Left renal cortex interstitium (tissue), 4 donors: Measurements from ENCODE around the gene PCSK5. TPM values are rescaled to one million over a fixed set of nuclear protein-coding genes. Genes with fewer than 3 reads are reported as not detected.

Experiments
- DNase-seq, 4 donors: peaks; one replicate each; pipeline ENCODE4 v3.0.0-alpha.2; 2013; ENCODE audit warnings: low read depth in 4 of 4, low spot score in 2 of 4, missing footprints in 1 of 4
- polyA plus RNA-seq, 4 donors: library from polyadenylated mRNA; unstranded; fragments of 120-200 nt; gene quantifications; one replicate each; pipeline ENCODE4 v1.2.1, GENCODE V29; 2013; ENCODE audit not compliant: insufficient read length in 4 of 4

PCSK5 gene
- polyA plus RNA-seq, 4 donors = 11.8 to 21.1 (median 14.7) TPM

- DNase-seq = no peak
These were observed 221.7 kb downstream of the PCSK5 start for GRCh38 chr9:76112151-76112550.

- DNase-seq = no peak
These were observed 223.7 kb downstream of the PCSK5 start for GRCh38 chr9:76114144-76114543.

- no peak for DNase-seq
These were observed 224.9 kb downstream of the PCSK5 start for GRCh38 chr9:76115396-76115795.

GRCh38 chr9:76115982-76116646 is 225.6 kb downstream of the PCSK5 start:
- DNase-seq = no peak

- no peak for DNase-seq
These were observed 226.4 kb downstream of the PCSK5 start for GRCh38 chr9:76116913-76117312.

- DNase-seq = no peak
These were observed 237.2 kb downstream of the PCSK5 start for GRCh38 chr9:76127637-76128036.

- DNase-seq = no peak
These were observed 245.4 kb downstream of the PCSK5 start for GRCh38 chr9:76135902-76136301.

- no peak for DNase-seq
These were observed 246.5 kb downstream of the PCSK5 start for GRCh38 chr9:76136986-76137385.

GRCh38 chr9:76137931-76138330 is 247.5 kb downstream of the PCSK5 start:
- no peak for DNase-seq

- no peak for DNase-seq
These were observed 247.9 kb downstream of the PCSK5 start for GRCh38 chr9:76138360-76138759.

GRCh38 chr9:76143834-76144233 is 253.4 kb downstream of the PCSK5 start:
- no peak for DNase-seq

GRCh38 chr9:76150013-76150412 is 259.5 kb downstream of the PCSK5 start:
- no peak for DNase-seq

GRCh38 chr9:76151267-76151666 is 260.8 kb downstream of the PCSK5 start:
- no peak for DNase-seq

GRCh38 chr9:76153339-76153738 is 262.9 kb downstream of the PCSK5 start:
- DNase-seq = no peak

GRCh38 chr9:76153902-76154629 is 263.6 kb downstream of the PCSK5 start:
- DNase-seq = no peak

GRCh38 chr9:76155361-76155760 is 264.9 kb downstream of the PCSK5 start:
- no peak for DNase-seq

GRCh38 chr9:76158713-76159112 is 268.2 kb downstream of the PCSK5 start:
- DNase-seq = no peak

- DNase-seq = no peak
These were observed 268.9 kb downstream of the PCSK5 start for GRCh38 chr9:76159293-76159926.

GRCh38 chr9:76161106-76161505 is 270.6 kb downstream of the PCSK5 start:
- no peak for DNase-seq

- DNase-seq = peak in 1 of 4 donors; percentile 33
These were observed 271.1 kb downstream of the PCSK5 start for GRCh38 chr9:76161541-76161940.

GRCh38 chr9:76162086-76162730 is 271.7 kb downstream of the PCSK5 start:
- no peak for DNase-seq
